ENCODE results near the gene BANF2. TPM values are rescaled to one million over a fixed set of nuclear protein-coding genes. Genes with fewer than 3 reads are reported as not detected.

The BANF2 gene
- total RNA-seq, 1 donor from 2014 or later, result not detected

DNA sequence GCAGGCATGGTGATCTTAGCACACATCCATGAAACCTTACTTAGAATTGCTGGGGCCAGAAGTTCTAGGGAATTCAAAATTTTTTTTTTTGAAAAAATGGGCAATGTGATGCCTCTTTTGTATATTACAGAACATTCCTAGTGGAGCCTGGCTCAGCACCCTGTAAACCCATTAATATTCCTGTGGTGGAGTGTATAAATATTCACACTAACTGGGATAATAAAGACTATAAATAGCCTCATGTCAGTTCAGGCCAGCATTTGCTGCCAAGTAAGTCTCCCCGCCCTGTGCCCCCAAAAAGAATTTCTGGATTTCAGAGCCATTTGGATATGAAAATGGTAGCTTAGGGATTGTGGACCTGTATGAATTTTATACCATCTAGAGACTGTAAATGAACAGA, 14.8 kb downstream of the BANF2 start:
- TF ChIP-seq, protein P1, sequence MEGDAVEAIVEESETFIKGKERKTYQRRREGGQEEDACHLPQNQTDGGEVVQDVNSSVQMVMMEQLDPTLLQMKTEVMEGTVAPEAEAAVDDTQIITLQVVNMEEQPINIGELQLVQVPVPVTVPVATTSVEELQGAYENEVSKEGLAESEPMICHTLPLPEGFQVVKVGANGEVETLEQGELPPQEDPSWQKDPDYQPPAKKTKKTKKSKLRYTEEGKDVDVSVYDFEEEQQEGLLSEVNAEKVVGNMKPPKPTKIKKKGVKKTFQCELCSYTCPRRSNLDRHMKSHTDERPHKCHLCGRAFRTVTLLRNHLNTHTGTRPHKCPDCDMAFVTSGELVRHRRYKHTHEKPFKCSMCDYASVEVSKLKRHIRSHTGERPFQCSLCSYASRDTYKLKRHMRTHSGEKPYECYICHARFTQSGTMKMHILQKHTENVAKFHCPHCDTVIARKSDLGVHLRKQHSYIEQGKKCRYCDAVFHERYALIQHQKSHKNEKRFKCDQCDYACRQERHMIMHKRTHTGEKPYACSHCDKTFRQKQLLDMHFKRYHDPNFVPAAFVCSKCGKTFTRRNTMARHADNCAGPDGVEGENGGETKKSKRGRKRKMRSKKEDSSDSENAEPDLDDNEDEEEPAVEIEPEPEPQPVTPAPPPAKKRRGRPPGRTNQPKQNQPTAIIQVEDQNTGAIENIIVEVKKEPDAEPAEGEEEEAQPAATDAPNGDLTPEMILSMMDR (conservative IDR thresholded peaks at IDR 0.05), result no peak
- Mint-ChIP-seq H3K27me3 (no peaks in the 10 kb centered on the region), H3K9me3 (no peaks in the 10 kb centered on the region)

DNA sequence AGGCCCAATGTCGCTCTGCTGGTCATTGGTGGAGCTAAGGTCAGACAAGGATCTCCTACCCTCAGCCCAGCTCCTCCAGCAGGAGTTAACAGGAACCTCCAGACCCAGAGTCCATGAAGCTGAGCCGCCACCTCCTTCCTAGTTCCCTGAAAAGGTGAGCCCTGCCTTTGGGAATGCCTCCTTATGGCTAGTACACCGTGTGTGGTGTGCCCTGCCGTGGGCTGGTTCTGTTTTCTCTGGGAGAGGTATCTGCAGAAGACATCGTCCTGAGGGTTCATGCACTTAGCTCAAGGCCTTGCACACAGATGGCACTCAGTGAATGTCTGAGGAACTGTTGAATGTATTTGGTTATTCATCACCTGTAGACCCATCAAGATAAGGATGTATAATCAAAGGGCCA, 15.3 kb downstream of the BANF2 start:
- H3K27me3 Mint-ChIP-seq, result no peaks in the 10 kb centered on the region
- no peak overlapping the region for H3K27ac Mint-ChIP-seq
- no peak overlapping the region for H3K4me3 Mint-ChIP-seq
- TF ChIP-seq, protein P1 (conservative IDR thresholded peaks at IDR 0.05), result no peak
- H3K9me3 Mint-ChIP-seq, result no peaks in the 10 kb centered on the region
- no peaks in the 10 kb centered on the region for H3K36me3 Mint-ChIP-seq
- DNase-seq (ENCODE audit: extremely low spot score, unreplicated experiment), result no peak
- H3K4me1 Mint-ChIP-seq (ENCODE audit: unreplicated experiment), result peaks cover 17% of the 10 kb centered on the region

More for the DNA sequence above, 14.8 kb downstream of the BANF2 start:
- H3K27ac Mint-ChIP-seq, result no peak overlapping the region
- H3K4me1 Mint-ChIP-seq (ENCODE audit: unreplicated experiment), result peaks cover 17% of the 10 kb centered on the region
- no peaks in the 10 kb centered on the region for H3K36me3 Mint-ChIP-seq
- DNase-seq (ENCODE audit: extremely low spot score, unreplicated experiment), result no peak
- no peak overlapping the region for H3K4me3 Mint-ChIP-seq

DNA sequence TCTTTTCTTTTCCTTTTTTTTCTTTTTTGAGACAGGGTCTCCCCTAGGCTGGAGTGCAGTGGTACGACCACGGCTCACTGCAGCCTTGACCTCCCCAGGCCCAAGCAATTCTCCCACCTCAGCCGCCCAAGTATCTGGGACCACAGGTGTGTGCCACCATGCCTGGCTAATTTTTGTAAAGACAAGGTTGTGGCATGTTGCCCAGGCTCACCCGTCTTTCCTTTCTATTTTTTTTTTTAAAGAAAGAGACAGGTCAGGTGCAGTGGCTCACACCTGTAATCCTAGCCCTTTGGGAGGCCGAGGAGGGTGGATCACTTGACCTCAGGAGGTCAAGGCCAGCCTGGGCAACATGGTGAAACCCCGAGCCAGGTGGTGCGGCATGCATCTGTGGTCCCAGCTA, 16.6 kb downstream of the BANF2 start:
- TF ChIP-seq, protein P1 (conservative IDR thresholded peaks at IDR 0.05), result no peak
- Mint-ChIP-seq H3K4me1 (ENCODE audit: unreplicated experiment) (peaks cover 5% of the 10 kb centered on the region), H3K4me3 (no peak overlapping the region), H3K9me3 (no peaks in the 10 kb centered on the region), H3K36me3 (no peaks in the 10 kb centered on the region), H3K27me3 (no peaks in the 10 kb centered on the region), H3K27ac (no peak overlapping the region)
- DNase-seq (ENCODE audit: extremely low spot score, unreplicated experiment), result no peak

DNA sequence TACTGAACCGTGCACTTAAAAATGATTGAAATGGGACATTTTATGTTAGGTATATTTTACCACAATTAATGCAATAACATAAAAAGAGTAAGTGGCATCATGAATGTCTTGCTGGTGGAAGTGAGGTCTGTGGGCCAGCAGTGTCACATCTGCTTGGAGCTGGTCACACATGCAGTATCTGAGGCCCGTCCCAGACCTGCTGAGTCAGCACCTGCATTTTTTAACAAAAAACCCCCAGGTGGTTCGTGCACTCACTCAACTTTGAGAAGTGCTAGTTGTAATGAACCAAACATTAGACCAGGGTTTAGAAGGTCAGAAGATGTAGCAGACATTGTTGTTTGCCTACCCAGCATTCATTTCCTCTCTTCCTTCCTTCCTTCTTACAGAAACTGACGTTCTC, 21.0 kb downstream of the BANF2 start:
- no peaks in the 10 kb centered on the region for H3K36me3 Mint-ChIP-seq
- H3K4me3 Mint-ChIP-seq, result no peak overlapping the region
- TF ChIP-seq, protein P1 (conservative IDR thresholded peaks at IDR 0.05), result no peak
- peaks cover 4% of the 10 kb centered on the region for H3K4me1 Mint-ChIP-seq (ENCODE audit: unreplicated experiment)
- no peaks in the 10 kb centered on the region for H3K9me3 Mint-ChIP-seq
- no peaks in the 10 kb centered on the region for H3K27me3 Mint-ChIP-seq
- H3K27ac Mint-ChIP-seq, result no peak overlapping the region
- DNase-seq (ENCODE audit: extremely low spot score, unreplicated experiment), result no peak

DNA sequence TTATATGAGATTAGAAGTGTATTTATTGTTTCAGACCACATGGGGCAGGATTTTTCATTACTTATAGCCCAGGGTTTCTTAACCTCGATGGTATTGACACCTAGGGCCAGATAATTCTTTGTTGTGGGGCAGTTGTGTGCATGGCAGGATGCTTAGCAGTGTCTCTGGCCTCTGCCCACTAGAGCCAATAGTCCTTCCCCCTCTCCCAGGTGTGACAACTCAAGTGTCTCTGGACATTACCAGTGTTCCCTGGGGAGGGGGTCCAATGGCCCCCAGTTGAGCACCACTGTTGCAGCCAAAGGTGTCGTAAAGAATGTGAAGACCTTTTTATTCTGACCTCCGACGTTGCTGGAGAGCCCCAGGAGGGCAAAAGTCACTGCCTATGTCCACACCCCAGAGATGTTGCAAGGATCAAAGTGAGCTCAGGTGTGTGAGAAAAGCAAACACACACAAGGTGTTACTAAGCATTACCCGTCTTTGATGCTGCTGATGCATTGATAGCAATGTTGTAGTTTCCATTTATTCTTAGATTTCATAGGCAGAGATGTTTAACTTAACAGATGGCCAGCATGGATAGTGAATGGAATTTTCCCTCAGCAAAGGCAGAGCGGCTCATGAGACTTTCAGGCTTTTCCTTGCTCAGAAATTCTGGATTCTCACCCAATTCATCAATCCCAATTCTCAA, 22.2 kb downstream of the BANF2 start:
- no peak overlapping the region for H3K4me3 Mint-ChIP-seq
- DNase-seq (ENCODE audit: extremely low spot score, unreplicated experiment), result no peak
- TF ChIP-seq, protein P1 (conservative IDR thresholded peaks at IDR 0.05), result peak; percentile 29
- H3K27me3 Mint-ChIP-seq, result no peaks in the 10 kb centered on the region
- no peaks in the 10 kb centered on the region for H3K9me3 Mint-ChIP-seq
- H3K27ac Mint-ChIP-seq, result peak overlapping the region; percentile 53
- peaks cover 4% of the 10 kb centered on the region for H3K4me1 Mint-ChIP-seq (ENCODE audit: unreplicated experiment)
- no peaks in the 10 kb centered on the region for H3K36me3 Mint-ChIP-seq

Data from type B pancreatic cell (in vitro differentiated cells).